Right lobe of liver (tissue), 6 donors: ENCODE measurements around the gene NCK2. TPM values are rescaled to one million over a fixed set of nuclear protein-coding genes. Genes with fewer than 3 reads are reported as not detected.

Source experiments
- ATAC-seq, 4 donors: fragments of 200-7000 bp; cut with Tn5 transposase; one replicate each; pipeline ENCODE4 v1.9.1; 2020; ENCODE audit warnings: mild to moderate bottlenecking in 4 of 4, moderate library complexity in 4 of 4
- DNase-seq, 3 donors: peaks; one replicate each; pipeline ENCODE4 v3.0.0-alpha.2; 2020
- H3K27ac ChIP-seq, 3 donors: fragments of 200-600 bp; one replicate each; pipeline ENCODE4 v1.8.0; 2022
- H3K27me3 ChIP-seq, 2 donors: fragments of 200-600 bp; one replicate each; pipeline ENCODE4 v1.8.0; 2022
- H3K36me3 ChIP-seq, 4 donors: fragments of 200-600 bp; sonication (generic) in 1 of 4; one replicate each; pipeline versions ENCODE4 v1.5.1 to v1.8.0; 2017 to 2022; ENCODE audit warnings: control low read depth in 1 of 4
- H3K4me1 ChIP-seq, 4 donors: fragments of 200-600 bp; sonication (generic) in 1 of 4; one replicate each; pipeline versions ENCODE4 v1.5.1 to v1.8.0; 2017 to 2022; ENCODE audit warnings: control low read depth in 1 of 4
- H3K4me3 ChIP-seq, 3 donors: fragments of 200-600 bp; one replicate each; pipeline ENCODE4 v1.8.0; 2022
- H3K9me3 ChIP-seq, 4 donors: fragments of 200-600 bp; sonication (generic) in 1 of 4; one replicate each; pipeline versions ENCODE4 v1.5.1 to v1.8.0; 2017 to 2022; ENCODE audit warnings: control low read depth in 1 of 4
- POLR2A ChIP-seq: fragments of 450-650 bp; IDR thresholded peaks from one replicate; pipeline ENCODE4 v1.6.1; 2017; ENCODE audit warnings: antibody characterized with exemption, mild to moderate bottlenecking
- WGBS: methylation state at CpG from one replicate; pipeline ENCODE4 v1.1.6; 2018; ENCODE audit warnings: low coverage, low lambda C conversion rate; ENCODE audit not compliant: insufficient coverage; ENCODE audit errors: missing lambda C conversion rate; 5-methylcytosine and 5-hydroxymethylcytosine counted together
- intact Hi-C, 2 donors: fragments of 100-400 bp; cut with DNase I; formaldehyde crosslinking; loops; one replicate each; pipeline versions ENCODE4 v1.11.2 to v1.14.1; 2022
- total RNA-seq, 6 experiments: library from RNA; depleted of rRNA in 2 of 6; stranded (reverse); fragments of >200 nt in 2 of 6; fragmentation: NEBNext Ultra II Directional in 3 of 6; extraction: Animal tissue kit (Norgen Biotek cat#: 25700) in 3 of 6; gene quantifications; one replicate each; pipeline versions ENCODE4 v1.1.0 to v1.2.4, GENCODE V29; 2016 to 2023
- TF ChIP-seq, protein P1 (sequence below), 4 donors: fragments of 200-600 bp in 3 of 4; fragments of 450-650 bp in 1 of 4; IDR thresholded peaks; one replicate each; pipeline versions ENCODE4 v1.5.1 to v1.8.0; 2016 to 2022; ENCODE audit warnings: antibody characterized with exemption in 4 of 4, mild to moderate bottlenecking in 2 of 4
- donor health status: DM: no; HTN: yes; CAD: no.
- donor health status: DM: no; HTN: no; CAD: no.
- donor health status: DM: no; HTN: no; CAD: no.
- donor health status: DM: no; HTN: yes; CAD: no.
- donor health status: DM: no; HTN: yes; CAD: no.

Gene NCK2
- total RNA-seq, 6 experiments from 2014 or later, result 4.8 to 11.7 (median 7.1) TPM

DNA sequence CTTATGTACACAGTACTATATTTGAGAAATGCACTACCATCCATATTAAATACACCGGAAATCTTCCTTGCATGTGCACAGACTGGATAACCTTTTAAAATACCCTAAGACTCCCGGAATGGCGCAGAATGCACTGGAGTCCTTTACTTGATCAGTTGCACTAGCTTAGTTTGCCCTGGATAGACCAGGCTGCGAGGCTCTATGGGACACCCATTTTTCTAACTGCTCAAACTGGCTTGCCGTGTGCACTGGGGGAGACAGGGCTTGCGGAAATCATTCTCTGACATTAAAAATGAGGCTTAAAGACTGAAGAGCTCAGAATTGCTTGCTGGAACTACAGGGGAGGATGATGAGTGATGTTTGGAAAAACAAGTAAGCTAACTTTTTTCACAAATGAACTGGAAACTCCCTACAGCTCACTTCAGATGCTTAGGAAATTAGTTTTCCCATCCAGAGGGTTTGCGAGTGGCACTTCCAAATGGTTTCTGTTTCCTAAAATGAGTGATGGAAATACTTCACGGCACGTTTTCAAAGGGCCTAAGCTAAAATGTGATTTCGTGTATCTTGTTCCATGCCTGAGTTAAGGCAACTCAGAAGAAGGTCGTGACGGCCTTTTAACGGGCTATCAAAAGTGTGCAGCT is 2.7 kb downstream of the NCK2 start:
- no peaks in the 10 kb centered on the region for H3K27me3 ChIP-seq
- DNase-seq (no peak), ATAC-seq (no peak)
- no peaks in the 10 kb centered on the region for H3K36me3 ChIP-seq
- no peak overlapping the region for H3K4me3 ChIP-seq
- TF ChIP-seq POLR2A, result no peak
- TF ChIP-seq, protein P1, sequence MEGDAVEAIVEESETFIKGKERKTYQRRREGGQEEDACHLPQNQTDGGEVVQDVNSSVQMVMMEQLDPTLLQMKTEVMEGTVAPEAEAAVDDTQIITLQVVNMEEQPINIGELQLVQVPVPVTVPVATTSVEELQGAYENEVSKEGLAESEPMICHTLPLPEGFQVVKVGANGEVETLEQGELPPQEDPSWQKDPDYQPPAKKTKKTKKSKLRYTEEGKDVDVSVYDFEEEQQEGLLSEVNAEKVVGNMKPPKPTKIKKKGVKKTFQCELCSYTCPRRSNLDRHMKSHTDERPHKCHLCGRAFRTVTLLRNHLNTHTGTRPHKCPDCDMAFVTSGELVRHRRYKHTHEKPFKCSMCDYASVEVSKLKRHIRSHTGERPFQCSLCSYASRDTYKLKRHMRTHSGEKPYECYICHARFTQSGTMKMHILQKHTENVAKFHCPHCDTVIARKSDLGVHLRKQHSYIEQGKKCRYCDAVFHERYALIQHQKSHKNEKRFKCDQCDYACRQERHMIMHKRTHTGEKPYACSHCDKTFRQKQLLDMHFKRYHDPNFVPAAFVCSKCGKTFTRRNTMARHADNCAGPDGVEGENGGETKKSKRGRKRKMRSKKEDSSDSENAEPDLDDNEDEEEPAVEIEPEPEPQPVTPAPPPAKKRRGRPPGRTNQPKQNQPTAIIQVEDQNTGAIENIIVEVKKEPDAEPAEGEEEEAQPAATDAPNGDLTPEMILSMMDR (IDR thresholded peaks at IDR 0.05), result no peak
- intact Hi-C loops, result no loop called here
- no peaks in the 10 kb centered on the region for H3K9me3 ChIP-seq
- WGBS, result 60% methylated on average over 12 of the region's 13 CpGs
- H3K27ac ChIP-seq, result no peak overlapping the region
- H3K4me1 ChIP-seq, result peaks cover 0 to 9% (median 0%) of the 10 kb centered on the region in 4 donors

DNA sequence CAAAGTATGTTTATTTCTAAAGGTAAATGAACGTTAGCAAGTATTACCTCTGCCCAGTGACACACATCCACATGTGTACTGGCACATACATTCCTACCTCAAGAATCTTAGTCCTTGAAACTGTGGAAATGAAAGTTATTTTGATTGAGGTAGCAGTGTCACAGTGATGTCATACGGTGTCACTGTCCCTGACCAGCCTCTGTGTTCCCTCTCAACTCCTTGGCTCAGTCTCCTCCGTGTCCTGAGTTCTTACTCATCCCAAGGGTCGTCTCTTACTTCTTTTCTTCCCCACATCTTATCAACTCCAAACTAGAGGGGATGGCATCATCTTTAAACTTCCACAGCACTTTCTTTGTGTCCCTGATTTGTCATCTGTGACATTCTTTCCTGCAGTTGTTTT is 3.3 kb downstream of the NCK2 start:
- peaks cover 0 to 9% (median 0%) of the 10 kb centered on the region in 4 donors for H3K4me1 ChIP-seq
- WGBS, result 56% methylated on average over 4 of the region's 4 CpGs
- TF ChIP-seq POLR2A, result no peak
- TF ChIP-seq, protein P1 (IDR thresholded peaks at IDR 0.05), result no peak
- no peak overlapping the region for H3K27ac ChIP-seq
- ATAC-seq, result no peak
- no peaks in the 10 kb centered on the region for H3K36me3 ChIP-seq
- no peaks in the 10 kb centered on the region for H3K9me3 ChIP-seq
- H3K4me3 ChIP-seq, result no peak overlapping the region
- H3K27me3 ChIP-seq, result no peaks in the 10 kb centered on the region
- intact Hi-C loops, result no loop called here
- no peak for DNase-seq

DNA sequence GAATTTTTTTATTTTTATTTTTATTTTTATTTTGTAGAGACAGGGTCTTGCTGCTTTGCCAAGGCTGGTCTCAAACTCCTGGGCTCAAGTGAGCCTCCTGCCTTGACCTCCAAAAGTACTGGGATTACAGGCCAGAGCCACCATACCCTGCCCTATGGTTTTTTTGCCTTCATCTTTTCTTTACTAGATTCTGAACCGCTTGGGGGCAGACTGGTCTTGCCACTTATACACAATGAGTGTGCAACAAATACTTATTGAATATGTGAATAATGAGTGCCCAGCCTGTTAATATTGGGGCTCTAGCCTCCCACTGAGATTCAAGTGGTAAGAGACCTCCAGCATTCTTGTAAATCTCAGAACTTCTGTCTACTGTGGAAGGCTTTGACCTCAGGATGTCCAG is 3.9 kb downstream of the NCK2 start:
- WGBS, result 50% methylated on average over 1 of the region's 1 CpG
- Histone ChIP-seq H3K27ac (no peak overlapping the region), H3K4me1 (peaks cover 0 to 9% (median 0%) of the 10 kb centered on the region in 4 donors), H3K9me3 (no peaks in the 10 kb centered on the region), H3K36me3 (no peaks in the 10 kb centered on the region), H3K27me3 (no peaks in the 10 kb centered on the region), H3K4me3 (no peak overlapping the region)
- TF ChIP-seq, protein P1 (IDR thresholded peaks at IDR 0.05), result no peak
- DNase-seq (no peak), ATAC-seq (no peak)
- intact Hi-C loops, result no loop called here

DNA sequence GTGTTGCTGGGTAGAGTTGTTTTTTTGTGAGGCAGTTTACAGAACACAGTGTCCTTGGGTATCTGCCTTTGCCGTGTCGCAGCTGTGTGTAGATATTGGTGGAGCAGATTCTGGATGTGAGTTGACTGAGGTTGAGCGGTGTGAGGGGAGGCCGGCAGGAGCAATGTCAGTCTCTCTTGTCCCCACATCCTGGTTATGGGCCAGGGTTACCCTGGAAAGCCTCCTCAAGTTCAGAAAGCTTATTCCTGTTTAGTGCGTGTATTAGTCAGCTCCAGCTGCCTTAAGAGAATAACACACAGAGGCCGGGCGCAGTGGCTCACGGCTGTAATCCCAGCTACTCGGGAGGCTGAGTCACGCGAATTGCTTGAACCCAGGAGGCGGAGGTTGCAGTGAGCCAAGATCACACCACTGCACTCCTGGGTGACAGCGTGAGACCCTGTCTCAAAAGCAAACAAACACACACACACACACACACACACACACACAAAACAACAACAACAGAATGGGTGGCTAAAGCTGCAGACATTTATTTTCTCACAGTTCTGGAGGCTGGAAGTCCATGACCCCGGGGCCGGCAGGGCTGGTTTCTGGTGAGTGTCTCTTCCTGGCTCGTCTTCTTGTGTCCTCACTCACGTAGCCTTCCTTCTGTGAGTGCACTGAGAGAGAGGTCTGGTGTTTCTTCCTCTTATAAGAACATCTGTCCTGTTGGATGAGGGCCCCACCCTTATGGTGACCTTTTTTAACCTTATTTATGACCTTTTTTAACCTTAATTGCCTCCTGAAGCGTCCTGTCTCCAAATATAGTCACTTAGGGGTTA is 5.1 kb downstream of the NCK2 start:
- no peaks in the 10 kb centered on the region for H3K27me3 ChIP-seq
- TF ChIP-seq, protein P1 (IDR thresholded peaks at IDR 0.05), result no peak
- no peak for TF ChIP-seq POLR2A
- DNase-seq (no peak), ATAC-seq (no peak)
- H3K36me3 ChIP-seq, result no peaks in the 10 kb centered on the region
- intact Hi-C loops, result no loop called here
- WGBS, result 61% methylated on average over 5 of the region's 18 CpGs
- H3K9me3 ChIP-seq, result no peaks in the 10 kb centered on the region
- no peak overlapping the region for H3K27ac ChIP-seq
- H3K4me3 ChIP-seq, result no peak overlapping the region
- peaks cover 0 to 9% (median 0%) of the 10 kb centered on the region in 4 donors for H3K4me1 ChIP-seq
